Colon (tissue), 2 donors: ENCODE results near the gene SRSF12.
A peak's percentile ranks its signal among the peaks of the same experiment; 100 is the strongest.

Experiments used
- FAIRE-seq: peaks from 2 replicates; lab custom pipeline; 2012; peaks lifted over from hg19 to GRCh38; lab: Jason Lieb, UNC
- donor health status: control.
- donor health status: control.

The SRSF12 gene

GRCh38 chr6:89117211-89118108, at the start of gene SRSF12:
Gene SRSF12 (minus strand): TSS chr6:89118071. CDS start chr6:89117887, 184 bp downstream.
- FAIRE-seq = no peak

- no peak for FAIRE-seq
Measured at GRCh38 chr6:89162047-89162371, 44.1 kb upstream of the SRSF12 start.

GRCh38 chr6:89161326-89162046, 43.6 kb upstream of the SRSF12 start:
- no peak for FAIRE-seq

- FAIRE-seq = no peak
Measured at GRCh38 chr6:89160331-89161092, 42.6 kb upstream of the SRSF12 start.

GRCh38 chr6:89154131-89154530, 36.3 kb upstream of the SRSF12 start:
- peak; percentile 14 for FAIRE-seq

- FAIRE-seq = no peak
Measured at GRCh38 chr6:89148016-89148750, 30.3 kb upstream of the SRSF12 start.

- FAIRE-seq = no peak
Measured at GRCh38 chr6:89146718-89147700, 29.1 kb upstream of the SRSF12 start.

- no peak for FAIRE-seq
Measured at GRCh38 chr6:89145956-89146717, 28.3 kb upstream of the SRSF12 start, which contains the start of gene PM20D2. Gene PM20D2 (plus strand): TSS chr6:89146055. CDS start chr6:89146145, 90 bp downstream.

GRCh38 chr6:89145091-89145955, 27.5 kb upstream of the SRSF12 start:
- FAIRE-seq = peak; percentile 33

GRCh38 chr6:89144354-89144906, 26.6 kb upstream of the SRSF12 start:
- no peak for FAIRE-seq

- FAIRE-seq = no peak
Measured at GRCh38 chr6:89140347-89141156, 22.7 kb upstream of the SRSF12 start.

- no peak for FAIRE-seq
Measured at GRCh38 chr6:89139509-89140346, 21.9 kb upstream of the SRSF12 start.

GRCh38 chr6:89138173-89138572, 20.3 kb upstream of the SRSF12 start:
- no peak for FAIRE-seq

GRCh38 chr6:89134723-89135122, 16.9 kb upstream of the SRSF12 start:
- FAIRE-seq = no peak

- FAIRE-seq = no peak
Measured at GRCh38 chr6:89133981-89134380, 16.1 kb upstream of the SRSF12 start.

- FAIRE-seq = no peak
Measured at GRCh38 chr6:89132057-89132456, 14.2 kb upstream of the SRSF12 start.

GRCh38 chr6:89131599-89131998, 13.7 kb upstream of the SRSF12 start:
- FAIRE-seq = no peak
